ENCODE data around the gene CXXC5.
A peak's percentile ranks its signal among the peaks of the same experiment; 100 is the strongest.

CXXC5 gene

DNA sequence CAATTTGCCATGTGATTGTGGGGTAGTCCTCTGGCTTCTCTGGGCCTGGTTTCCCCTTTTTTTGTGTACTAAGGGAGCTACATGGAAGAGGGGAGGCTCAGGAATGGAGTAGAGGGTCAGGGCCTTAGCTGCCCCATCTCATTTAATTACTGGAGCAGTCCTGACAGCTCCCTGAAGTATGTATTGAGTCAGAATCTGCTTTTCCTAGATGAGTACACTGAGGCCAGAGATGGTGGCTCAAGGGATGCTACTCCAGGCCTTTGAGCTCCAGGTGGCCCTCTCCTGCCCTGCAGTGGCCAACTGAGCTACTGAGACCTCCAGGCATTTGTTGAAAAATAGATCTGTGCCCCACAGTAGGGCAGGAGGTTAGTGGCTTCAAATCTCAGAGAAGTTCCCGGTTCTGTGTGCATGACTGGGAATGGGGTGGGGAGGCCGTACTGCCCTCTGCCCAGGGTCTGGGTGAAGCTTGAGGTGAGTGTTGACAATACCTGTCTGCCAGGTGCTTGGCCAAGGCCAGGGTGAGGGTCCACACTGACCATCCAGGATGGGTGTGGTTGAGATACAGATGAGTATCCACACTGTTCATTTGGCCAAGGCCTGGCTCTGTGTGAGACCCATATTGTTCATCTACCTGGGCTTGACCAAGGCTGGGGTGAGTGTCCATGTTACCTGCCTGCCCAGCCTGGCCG is 45.7 kb downstream of the CXXC5 start:
- Mint-ChIP-seq H3K36me3 (ENCODE audit: low read depth) (no peaks in the 10 kb centered on the region), H3K9me3 (no peaks in the 10 kb centered on the region), H3K27me3 (peaks cover 13% of the 10 kb centered on the region), H3K27ac (no peak overlapping the region), H3K4me1 (ENCODE audit: low read depth) (peaks cover 16% of the 10 kb centered on the region), H3K4me3 (no peak overlapping the region)
- DNase-seq, result no peak

GRCh38 chr5:139694556-139695177 is 46.5 kb downstream of the CXXC5 start:
- Mint-ChIP-seq H3K27ac (no peak overlapping the region), H3K27me3 (peaks cover 18% of the 10 kb centered on the region), H3K36me3 (ENCODE audit: low read depth) (no peaks in the 10 kb centered on the region), H3K9me3 (no peaks in the 10 kb centered on the region), H3K4me3 (no peak overlapping the region), H3K4me1 (ENCODE audit: low read depth) (peaks cover 16% of the 10 kb centered on the region)
- no peak for DNase-seq

DNA sequence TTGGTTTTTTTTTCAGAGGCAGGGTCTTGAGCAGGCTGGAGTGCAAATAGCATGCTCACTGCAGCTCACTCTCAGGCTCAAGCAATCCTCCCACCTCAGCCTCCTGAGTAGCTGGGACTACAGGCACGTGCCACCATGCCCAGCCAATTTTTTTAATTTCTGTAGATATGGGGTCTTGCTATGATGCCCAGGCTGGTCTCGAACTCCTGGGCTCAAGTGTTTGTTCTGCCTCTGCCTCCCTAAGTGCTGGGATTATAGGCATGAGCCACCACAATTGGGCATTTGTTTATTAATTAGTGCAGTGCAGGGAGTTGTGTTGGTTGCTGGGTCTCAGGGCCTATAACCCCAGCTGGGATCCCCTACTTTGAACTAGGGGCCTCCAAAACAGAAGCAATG is 47.0 kb downstream of the CXXC5 start:
- H3K4me3 Mint-ChIP-seq, result no peak overlapping the region
- H3K27me3 Mint-ChIP-seq, result peaks cover 18% of the 10 kb centered on the region
- DNase-seq, result no peak
- H3K36me3 Mint-ChIP-seq (ENCODE audit: low read depth), result no peaks in the 10 kb centered on the region
- H3K27ac Mint-ChIP-seq, result no peak overlapping the region
- peaks cover 16% of the 10 kb centered on the region for H3K4me1 Mint-ChIP-seq (ENCODE audit: low read depth)
- no peaks in the 10 kb centered on the region for H3K9me3 Mint-ChIP-seq

- peaks cover 25% of the 10 kb centered on the region for H3K27me3 Mint-ChIP-seq
- peak overlapping the region; percentile 66 for H3K27ac Mint-ChIP-seq
- H3K4me3 Mint-ChIP-seq, result peak overlapping the region; percentile 57
- DNase-seq, result no peak
- H3K9me3 Mint-ChIP-seq, result no peaks in the 10 kb centered on the region
- peaks cover 24% of the 10 kb centered on the region for H3K4me1 Mint-ChIP-seq (ENCODE audit: low read depth)
- H3K36me3 Mint-ChIP-seq (ENCODE audit: low read depth), result no peaks in the 10 kb centered on the region
Measured at GRCh38 chr5:139696167-139696893, 48.2 kb downstream of the CXXC5 start.

DNA sequence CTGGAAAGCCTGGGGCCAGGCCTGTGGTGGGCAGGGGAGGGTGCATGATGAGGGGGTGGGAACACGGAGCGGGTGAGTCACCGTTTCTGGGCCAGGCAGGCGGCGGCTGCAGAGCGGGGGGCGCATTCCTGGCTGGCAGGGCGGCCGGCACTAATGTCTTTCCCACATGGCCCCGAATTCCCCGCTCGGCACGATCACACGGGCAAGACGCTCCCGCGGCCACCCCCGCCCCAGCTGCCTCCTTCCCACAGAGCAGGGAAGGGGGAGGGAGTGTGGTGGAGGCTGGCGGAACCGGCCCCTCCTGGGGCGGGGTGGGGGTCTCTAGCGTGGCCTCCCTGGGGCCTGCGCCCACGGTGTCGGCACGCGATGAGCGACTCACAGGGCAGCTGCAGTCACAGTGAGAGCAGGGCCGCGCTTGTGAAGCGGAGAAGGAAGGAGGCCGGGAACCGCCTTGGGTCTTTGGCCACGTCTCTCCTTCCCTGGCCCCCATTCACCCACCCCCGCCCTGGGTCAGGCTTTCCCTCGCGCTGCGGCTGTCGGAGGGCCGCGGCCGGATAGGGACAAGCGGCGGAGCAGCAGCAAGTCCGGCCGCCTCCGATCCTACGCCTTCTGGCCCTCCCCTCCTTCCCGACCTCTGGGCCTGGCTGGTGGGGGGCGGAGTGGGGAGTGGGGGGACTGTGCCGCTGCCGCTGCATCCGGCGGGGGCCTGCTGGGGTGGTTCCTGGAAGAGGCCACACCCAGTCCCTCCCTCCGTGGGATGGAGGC is 48.9 kb downstream of the CXXC5 start:
- peak overlapping the region; percentile 57 for H3K4me3 Mint-ChIP-seq
- H3K36me3 Mint-ChIP-seq (ENCODE audit: low read depth), result no peaks in the 10 kb centered on the region
- H3K27me3 Mint-ChIP-seq, result peaks cover 30% of the 10 kb centered on the region
- H3K4me1 Mint-ChIP-seq (ENCODE audit: low read depth), result peaks cover 26% of the 10 kb centered on the region
- H3K27ac Mint-ChIP-seq, result peak overlapping the region; percentile 66
- no peaks in the 10 kb centered on the region for H3K9me3 Mint-ChIP-seq
- peak; percentile 56 for DNase-seq

DNA sequence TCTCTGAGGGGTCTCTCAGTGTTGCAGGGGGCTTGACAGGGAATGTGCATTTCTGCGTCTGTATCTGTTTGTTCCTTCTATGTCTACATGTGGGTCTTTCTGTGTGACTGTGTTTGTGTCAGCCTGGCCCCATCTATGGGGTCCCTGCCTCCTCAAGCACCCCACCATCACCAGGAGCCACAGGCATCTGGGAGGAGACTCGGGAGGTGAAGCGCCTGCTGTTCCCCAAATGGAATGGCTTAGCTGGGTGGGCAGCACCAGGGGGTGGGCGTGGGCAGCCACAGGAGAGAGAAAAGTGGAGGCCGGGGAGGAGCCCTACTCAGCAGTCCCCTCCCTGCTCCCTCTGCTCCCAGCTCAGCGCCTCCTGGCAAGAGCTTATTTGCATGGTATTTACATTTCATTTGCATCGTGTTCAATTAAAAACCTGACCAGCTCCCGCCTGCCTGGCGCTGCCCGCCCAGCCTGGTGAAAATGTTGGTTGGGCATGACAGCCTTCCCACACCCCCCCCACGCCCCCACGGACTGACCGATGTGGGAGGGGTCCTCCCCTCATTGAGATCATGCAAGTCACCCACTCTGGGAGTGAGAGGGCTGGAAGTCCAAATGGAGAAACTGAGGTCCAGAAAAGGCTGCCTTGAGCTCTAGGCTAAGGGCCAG is 50.5 kb downstream of the CXXC5 start:
- Mint-ChIP-seq H3K4me3 (no peak overlapping the region), H3K9me3 (no peaks in the 10 kb centered on the region), H3K27me3 (peaks cover 40% of the 10 kb centered on the region), H3K36me3 (ENCODE audit: low read depth) (no peaks in the 10 kb centered on the region), H3K27ac (no peak overlapping the region), H3K4me1 (ENCODE audit: low read depth) (peaks cover 28% of the 10 kb centered on the region)
- DNase-seq, result no peak

DNA sequence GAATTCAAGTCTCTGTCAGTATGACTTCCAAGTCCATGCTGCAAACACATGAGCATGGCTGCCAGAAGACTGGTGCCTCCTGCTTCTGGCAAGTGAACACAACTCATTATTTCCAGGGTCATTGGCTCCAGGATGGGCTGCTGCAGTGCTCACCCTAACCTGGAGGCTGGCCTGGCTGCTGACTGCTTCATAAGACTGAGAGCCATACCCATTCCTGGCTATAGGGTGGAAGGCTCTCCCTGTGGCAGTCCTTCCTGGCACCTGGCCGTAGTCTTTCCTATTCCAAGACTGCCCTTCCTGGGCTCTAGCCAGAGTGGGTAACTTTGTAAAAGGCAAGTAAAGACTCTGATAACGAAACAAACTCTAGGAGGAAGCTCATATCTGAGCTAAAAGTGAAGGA is 51.2 kb downstream of the CXXC5 start:
- DNase-seq, result no peak
- no peaks in the 10 kb centered on the region for H3K36me3 Mint-ChIP-seq (ENCODE audit: low read depth)
- H3K4me1 Mint-ChIP-seq (ENCODE audit: low read depth), result peaks cover 30% of the 10 kb centered on the region
- H3K9me3 Mint-ChIP-seq, result no peaks in the 10 kb centered on the region
- H3K4me3 Mint-ChIP-seq, result no peak overlapping the region
- peaks cover 40% of the 10 kb centered on the region for H3K27me3 Mint-ChIP-seq
- no peak overlapping the region for H3K27ac Mint-ChIP-seq

GRCh38 chr5:139700711-139701055 is 52.5 kb downstream of the CXXC5 start:
- H3K36me3 Mint-ChIP-seq (ENCODE audit: low read depth), result no peaks in the 10 kb centered on the region
- H3K27ac Mint-ChIP-seq, result no peak overlapping the region
- H3K4me1 Mint-ChIP-seq (ENCODE audit: low read depth), result peaks cover 35% of the 10 kb centered on the region
- H3K4me3 Mint-ChIP-seq, result no peak overlapping the region
- no peaks in the 10 kb centered on the region for H3K9me3 Mint-ChIP-seq
- H3K27me3 Mint-ChIP-seq, result peaks cover 40% of the 10 kb centered on the region
- DNase-seq, result no peak

GRCh38 chr5:139701056-139701741 is 53.0 kb downstream of the CXXC5 start:
- H3K9me3 Mint-ChIP-seq, result no peaks in the 10 kb centered on the region
- H3K27me3 Mint-ChIP-seq, result peaks cover 40% of the 10 kb centered on the region
- peaks cover 35% of the 10 kb centered on the region for H3K4me1 Mint-ChIP-seq (ENCODE audit: low read depth)
- no peak for DNase-seq
- H3K4me3 Mint-ChIP-seq, result no peak overlapping the region
- H3K36me3 Mint-ChIP-seq (ENCODE audit: low read depth), result no peaks in the 10 kb centered on the region
- no peak overlapping the region for H3K27ac Mint-ChIP-seq

DNA sequence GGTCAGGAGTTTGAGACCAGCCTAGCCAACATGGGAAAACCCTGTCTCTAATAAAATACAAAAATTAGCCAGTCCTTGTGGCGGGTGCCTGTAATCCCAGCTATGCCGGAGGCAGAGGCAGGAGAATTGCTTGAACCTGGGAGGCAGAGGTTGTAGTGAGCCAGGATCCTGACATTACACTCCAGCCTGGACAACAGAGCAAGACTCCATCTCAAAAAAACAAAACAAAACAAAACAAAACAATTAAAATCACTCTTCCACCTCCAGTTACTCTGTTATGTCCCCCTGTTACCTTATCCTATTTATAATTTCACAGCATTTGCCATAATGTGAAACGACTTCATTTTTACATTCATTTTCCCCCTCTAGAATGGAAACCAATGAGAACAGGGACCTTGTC is 54.4 kb downstream of the CXXC5 start:
- no peak for DNase-seq
- no peaks in the 10 kb centered on the region for H3K36me3 Mint-ChIP-seq (ENCODE audit: low read depth)
- peaks cover 27% of the 10 kb centered on the region for H3K4me1 Mint-ChIP-seq (ENCODE audit: low read depth)
- H3K9me3 Mint-ChIP-seq, result no peaks in the 10 kb centered on the region
- H3K4me3 Mint-ChIP-seq, result no peak overlapping the region
- H3K27me3 Mint-ChIP-seq, result peaks cover 33% of the 10 kb centered on the region
- no peak overlapping the region for H3K27ac Mint-ChIP-seq

DNA sequence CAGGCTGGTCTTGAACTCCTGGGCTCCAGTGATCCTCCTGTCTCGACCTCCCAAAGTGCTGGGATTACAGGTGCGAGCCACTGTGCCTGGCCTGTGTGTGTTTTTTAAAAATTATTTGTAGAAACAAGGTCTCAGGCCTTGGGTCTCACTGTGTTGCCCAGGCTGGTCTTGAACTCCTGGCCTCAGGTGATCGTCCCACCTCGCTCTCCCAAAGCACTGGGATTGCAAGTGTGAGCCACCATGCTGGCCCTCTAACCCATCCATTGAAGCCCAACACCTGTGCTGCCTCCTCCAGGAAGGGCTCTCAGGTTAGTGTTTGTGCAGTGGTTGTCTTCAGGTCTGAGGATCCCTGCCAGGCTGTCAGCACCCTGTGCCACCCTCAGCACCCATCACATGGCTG is 56.6 kb downstream of the CXXC5 start:
- peaks cover 24% of the 10 kb centered on the region for H3K4me1 Mint-ChIP-seq (ENCODE audit: low read depth)
- H3K9me3 Mint-ChIP-seq, result no peaks in the 10 kb centered on the region
- peaks cover 26% of the 10 kb centered on the region for H3K27me3 Mint-ChIP-seq
- no peak overlapping the region for H3K27ac Mint-ChIP-seq
- H3K4me3 Mint-ChIP-seq, result no peak overlapping the region
- no peak for DNase-seq
- no peaks in the 10 kb centered on the region for H3K36me3 Mint-ChIP-seq (ENCODE audit: low read depth)

DNA sequence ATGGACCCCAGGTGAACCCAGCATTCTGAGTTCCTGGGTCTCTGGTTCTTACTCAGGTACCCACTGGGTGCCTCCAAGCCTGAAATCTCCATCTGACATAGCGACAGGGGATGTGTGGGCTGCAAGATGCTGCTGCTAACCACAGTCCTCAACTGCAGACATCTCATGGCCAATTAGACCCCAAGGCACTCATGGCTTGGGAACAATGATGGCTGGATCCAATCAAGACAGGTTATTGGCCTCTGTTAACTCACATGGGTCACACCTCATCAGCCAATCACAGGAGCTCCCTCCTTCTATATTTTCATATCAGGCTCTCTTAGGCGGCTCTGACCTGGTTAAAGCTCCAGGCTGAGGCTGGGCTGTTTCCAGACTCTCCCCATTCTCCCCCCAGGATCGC is 57.0 kb downstream of the CXXC5 start:
- Mint-ChIP-seq H3K36me3 (ENCODE audit: low read depth) (no peaks in the 10 kb centered on the region), H3K4me1 (ENCODE audit: low read depth) (peaks cover 26% of the 10 kb centered on the region), H3K27me3 (peaks cover 26% of the 10 kb centered on the region)

GRCh38 chr5:139705655-139706587 is 57.8 kb downstream of the CXXC5 start:
- Mint-ChIP-seq H3K4me1 (ENCODE audit: low read depth) (peaks cover 25% of the 10 kb centered on the region), H3K27me3 (peaks cover 25% of the 10 kb centered on the region), H3K9me3 (no peaks in the 10 kb centered on the region), H3K36me3 (ENCODE audit: low read depth) (no peaks in the 10 kb centered on the region), H3K4me3 (no peak overlapping the region), H3K27ac (no peak overlapping the region)
- no peak for DNase-seq

More for the DNA sequence above, 57.0 kb downstream of the CXXC5 start:
- H3K9me3 Mint-ChIP-seq, result no peaks in the 10 kb centered on the region
- H3K27ac Mint-ChIP-seq, result no peak overlapping the region
- no peak overlapping the region for H3K4me3 Mint-ChIP-seq
- DNase-seq, result no peak

Measured in activated T-cell treated with anti-CD3 and anti-CD28 coated beads, Interleukin-2, amount 50 U/mL, for 24 hours (primary cell).